GM18511 (cell line): ENCODE measurements around the gene GPR156.
"Not testable (repeated sequence)": the region's sequence is repeated elsewhere in the genome, so short reads cannot be mapped to it uniquely, and the experiment has no call there.

ENCODE experiments used
- ATAC-seq: cut with Tn5 transposase; IDR thresholded peaks from one replicate; pipeline ENCODE4 v1.9.1; 2021; ENCODE audit warnings: mild to moderate bottlenecking, moderate library complexity; ENCODE audit not compliant: unreplicated experiment

Gene GPR156

DNA sequence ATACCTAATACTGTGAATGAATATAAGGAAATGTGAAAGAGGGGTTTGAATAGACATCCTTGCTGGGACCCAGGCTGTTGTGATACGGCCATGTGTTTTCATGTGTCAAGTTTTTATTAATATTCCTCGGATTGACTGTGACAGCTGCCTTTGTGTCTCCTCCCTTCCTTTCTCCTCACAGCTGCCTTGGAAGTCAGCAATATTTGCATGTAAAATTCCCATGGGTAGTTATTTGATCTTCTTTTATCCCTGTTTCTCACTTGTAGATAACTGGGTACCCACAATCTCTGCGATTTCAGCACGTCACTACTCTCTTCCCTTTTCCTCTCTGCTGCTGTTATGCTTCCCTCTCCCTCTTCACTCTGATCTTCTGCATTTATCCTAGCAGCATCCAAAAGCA lies 9.4 kb downstream of the GPR156 start:
- ATAC-seq: no peak

DNA sequence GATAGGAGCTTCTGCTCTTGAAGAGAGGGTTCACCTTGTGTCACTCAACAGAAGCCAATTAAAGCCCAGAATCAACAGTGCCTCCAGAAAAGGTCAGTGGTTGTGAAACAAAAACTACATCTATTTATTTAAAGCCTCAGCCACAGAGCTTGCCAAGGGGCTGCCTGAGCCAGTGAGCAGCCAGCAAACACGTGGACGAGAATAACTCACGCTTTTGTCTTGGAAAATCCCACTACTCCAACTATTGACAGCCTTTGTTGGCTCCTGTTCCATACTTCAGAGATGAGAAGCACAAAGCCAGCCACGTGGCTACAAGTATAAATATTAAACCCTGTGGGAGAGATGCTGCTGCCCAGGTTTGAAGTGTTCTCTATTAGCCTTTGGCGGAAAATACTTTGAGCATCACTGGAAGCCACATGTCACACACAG lies 10.3 kb downstream of the GPR156 start:
- no peak for ATAC-seq

DNA sequence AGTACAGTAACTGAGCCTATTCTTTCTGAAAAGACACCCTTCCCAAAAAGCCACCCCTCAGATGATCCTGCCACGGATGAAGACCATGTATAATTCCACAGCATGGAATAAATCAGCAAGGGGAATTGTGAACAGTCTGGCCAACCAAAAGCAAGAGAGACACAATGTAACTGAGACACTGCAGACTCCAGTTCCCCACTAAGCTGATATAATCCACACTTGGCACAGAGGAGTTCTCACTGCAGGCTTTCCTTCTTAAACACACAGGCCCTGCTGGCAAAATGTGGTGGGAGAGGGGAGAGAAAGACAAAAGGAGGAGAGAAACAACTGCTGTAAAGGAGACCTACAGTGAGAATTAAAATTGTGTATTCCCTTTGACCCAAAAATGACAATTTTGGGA lies 12.7 kb downstream of the GPR156 start:
- no peak for ATAC-seq

DNA sequence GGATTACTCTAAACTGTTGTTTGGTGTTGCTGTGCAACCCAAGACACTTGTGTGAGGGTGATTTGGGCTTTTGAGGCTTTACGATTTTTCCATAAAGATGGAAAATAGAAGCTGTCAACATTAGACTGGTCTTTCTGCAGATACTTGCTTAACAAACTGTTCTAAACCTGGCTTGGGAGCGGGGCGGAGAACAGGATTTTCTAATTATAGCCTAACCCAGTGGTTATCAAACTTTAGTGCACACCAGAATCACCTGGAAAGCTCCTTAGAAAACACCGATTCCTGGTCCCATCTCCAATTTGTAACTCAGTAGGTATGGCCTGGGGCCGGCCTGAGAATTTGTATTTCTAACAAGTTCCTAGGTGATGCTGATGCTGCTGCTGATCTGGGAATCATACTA lies 19.0 kb downstream of the GPR156 start:
- ATAC-seq: no peak

DNA sequence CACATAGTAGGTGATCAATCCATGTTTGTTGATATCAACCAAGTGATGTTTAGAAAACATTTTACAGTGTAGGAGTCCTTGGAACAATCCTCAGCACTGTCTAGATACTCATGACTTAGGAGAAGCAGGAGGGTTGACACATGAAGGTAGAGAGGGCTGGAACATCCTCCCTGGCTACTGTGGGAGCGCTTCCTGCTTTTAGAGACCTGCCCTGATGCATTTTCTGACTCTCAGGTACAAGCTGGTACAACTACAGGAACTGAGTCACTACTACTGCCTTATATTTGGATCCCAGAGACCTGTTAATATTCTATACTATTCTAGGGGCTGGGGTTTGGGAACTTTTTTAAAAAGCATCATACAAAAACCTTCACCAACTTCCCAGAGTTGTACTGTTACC lies 20.1 kb downstream of the GPR156 start:
- no peak for ATAC-seq

DNA sequence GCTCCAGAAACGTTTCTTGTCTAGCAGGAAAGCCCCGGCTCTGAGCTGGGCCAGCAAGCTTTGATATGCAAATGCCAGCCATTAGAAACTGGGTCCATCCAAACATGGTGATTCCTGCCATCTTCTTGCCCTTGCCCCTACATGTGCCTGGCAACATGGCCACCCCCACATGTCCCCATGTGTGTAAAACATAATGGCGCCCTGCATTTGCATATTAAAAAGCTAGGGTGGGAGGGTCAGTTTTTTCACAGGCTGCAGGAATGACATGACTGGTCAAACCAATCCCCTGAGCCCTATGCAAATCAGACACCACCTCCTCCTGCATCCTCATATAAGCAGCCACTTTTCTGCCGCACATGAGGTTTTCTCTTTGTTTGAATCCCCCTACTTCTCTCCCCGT lies 21.2 kb downstream of the GPR156 start:
- ATAC-seq: no peak

DNA sequence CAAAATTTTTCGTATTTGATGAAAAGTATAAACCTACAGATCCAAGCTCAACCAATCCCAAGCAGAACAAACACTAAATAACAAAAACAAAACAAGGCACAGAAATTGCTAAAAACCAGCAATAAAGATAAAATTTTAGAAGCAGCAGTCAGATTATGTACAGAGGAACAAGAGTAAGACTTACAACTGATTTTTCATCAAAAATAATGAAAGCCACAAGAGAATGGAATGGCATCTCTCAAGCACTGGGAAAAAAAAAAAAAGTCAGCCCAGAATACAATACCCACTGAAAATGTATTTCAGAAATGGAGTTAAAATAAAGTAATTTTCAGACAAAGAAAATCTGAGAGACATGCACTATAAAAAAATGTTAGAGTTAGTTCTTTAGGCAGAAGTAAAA lies 27.0 kb downstream of the GPR156 start:
- no peak for ATAC-seq

DNA sequence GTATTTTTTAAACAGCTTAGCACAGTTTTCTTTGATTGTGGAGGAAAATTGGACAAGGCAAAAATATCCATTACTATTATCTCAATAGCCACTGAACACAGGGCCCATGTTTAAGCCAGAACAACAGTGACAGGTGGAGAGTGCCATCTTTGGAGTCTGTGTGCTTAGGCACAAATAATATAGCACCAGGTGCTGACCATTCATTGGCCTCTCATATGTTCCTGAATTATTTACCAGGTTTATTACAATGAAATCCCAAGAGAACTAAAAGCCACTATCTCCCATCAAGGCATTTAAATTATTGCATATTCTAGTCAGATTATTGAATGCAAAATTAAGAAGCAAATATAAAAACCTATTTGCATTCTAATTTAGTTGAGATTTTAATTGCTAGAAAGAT lies 39.6 kb downstream of the GPR156 start:
- no peak for ATAC-seq

DNA sequence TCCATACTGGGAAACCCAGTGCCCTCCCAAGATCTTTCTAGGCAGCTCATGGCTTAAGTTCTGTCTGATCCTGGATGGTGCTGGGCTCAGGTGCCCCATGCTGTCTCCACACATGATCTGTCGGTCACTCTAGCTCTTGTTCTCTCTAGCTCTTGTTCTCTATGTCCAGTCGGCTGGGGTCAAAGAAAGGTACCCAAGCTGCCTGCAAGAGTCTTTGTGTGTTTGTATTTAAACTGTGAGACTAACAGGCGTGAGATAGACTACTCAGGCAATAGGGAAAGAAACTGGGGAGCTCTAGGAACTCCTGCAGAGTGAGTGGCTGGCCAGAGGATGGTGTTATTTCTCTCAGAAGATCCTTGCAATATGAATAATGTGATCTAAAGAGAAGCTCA lies 40.2 kb downstream of the GPR156 start:
- no peak for ATAC-seq

DNA sequence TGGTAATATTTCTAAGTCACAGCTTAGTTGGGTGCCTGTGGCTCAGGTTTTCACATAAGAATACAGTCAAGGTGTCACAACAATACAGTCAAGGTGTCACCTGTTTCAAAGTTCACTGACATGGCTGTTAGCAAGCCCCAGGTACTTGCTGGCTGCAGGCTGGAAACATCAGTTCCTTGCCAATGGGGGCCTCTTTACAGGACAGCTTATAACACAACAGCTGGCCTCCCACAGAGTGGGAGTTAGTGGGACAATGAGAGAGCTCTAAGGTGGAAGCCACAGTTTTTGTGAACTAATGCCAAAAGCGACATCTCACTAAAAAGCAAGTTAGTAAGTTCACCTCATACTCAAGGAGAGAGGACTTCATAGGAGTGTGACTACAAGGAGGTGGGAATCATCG lies 45.4 kb downstream of the GPR156 start:
- ATAC-seq: no peak

DNA sequence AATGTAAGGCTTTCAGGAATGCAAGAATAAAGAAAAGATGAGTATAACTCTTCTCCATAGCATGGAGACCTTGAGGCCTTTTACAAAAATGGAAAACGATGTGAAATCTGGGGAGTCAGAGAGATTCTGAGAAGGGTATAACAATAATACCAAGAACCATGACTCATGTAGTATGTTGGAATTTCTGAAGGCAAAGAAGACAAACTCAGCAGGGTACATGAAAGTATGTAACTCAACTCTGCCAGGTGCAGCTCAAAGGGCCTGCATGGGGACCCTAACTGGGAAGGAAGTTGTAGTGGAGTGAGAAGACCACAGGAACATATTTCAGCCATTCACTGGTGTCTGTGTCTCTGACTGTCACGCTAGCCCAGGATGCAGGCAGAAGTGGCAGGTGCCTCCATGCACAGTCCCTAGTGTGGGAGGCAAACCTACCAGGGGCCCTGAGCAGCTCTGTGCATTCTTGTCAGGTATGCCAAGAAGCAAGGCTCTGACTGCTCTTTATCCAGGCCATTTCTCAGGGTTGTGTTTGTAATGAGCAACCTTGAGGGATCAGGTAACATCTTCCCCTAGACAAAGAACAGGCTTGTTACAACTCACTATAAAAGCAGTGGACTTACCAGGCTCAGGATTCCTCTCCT lies 57.2 kb downstream of the GPR156 start:
- ATAC-seq: no peak

DNA sequence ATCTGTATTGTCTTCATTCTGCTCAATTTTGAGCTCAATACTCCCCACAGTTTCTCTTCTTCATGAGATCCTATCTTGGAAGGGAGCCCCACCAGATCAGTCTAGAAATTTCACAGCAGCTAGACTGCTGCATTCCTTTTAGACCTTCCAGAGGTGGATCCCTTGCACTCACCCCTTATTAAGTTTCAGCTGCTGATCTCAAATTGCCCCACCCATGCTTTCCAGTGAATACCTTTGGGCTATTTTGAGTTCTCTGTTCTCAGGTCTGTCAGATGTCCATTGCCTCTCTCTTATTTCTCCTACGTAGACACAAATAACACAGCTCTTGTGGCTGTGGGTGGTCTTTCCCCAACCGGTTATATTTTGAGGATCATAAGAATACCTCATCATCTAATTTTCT lies 60.8 kb downstream of the GPR156 start:
- no peak for ATAC-seq

DNA sequence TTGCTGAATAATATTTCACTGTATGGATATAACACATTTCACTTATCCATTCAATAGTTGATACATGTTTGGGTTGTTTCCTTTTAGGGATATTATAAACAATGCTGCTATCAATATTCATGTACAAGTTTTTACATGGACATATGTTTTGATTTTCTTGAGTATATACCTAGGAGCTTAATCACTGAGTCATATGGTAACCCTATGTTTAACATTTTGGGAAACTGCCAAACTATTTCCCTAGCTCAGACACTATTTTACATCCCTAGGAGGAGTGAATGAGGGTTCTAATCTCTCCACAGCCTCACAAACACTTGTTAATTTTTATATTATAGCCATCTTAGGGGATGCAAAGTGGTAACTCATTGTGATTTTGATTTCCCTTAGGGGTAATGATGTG lies 66.0 kb downstream of the GPR156 start:
- no peak for ATAC-seq

DNA sequence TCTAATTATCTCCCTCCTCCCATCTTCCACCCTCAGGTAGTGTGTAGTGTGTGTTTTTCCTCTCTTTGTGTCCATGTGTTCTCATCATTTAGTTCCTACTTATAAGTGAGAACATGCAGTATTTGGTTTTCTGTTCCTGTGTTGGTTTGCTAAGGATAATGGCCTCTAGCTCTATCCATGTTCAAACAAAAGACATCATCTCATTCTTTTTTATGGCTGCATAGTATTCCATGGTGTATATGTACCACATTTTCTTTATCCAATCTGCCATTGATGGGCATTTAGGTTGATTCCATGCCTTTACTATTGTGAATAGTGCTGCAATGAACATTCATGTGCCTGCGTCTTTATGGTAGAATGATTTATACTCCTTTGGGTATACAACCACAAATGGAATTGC lies 68.4 kb downstream of the GPR156 start:
- not testable (repeated sequence) for ATAC-seq

DNA sequence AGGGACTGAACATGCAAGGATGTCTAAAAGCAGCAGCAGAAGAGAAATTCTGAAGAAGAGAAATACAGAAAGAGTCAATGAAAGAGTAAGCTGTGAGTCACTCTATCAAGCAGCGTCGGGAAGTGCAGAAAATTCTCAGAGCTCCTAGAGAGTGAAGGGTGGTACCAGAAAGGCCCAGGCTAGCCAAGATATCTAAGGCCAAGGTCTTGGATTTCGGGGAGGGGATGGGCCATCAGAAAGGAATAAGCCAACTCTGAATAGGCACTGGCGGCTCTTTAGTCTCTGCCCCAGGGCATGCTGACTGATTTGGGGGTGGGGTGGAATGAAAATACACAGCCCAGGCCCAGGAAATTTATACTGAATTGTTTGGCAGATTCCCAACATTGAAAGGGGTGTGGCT lies 70.8 kb downstream of the GPR156 start:
- no peak for ATAC-seq

DNA sequence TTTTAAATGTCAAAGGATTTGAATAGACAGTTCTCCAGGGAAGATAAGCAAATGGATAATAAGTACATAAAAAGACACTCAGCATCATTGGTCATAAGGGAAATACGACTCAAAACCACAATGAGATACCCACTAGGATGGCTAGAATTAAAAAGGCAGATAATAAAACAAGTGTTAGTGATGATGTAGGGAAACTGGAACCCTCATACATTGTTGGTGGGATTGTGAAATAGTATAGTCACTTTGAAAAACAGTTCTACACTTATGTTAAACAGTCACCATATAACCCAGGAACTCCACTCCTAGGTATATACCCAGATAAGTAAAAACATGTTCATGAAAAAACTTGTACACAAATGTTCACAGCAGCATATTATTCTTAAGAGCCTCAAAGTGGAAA lies 72.5 kb downstream of the GPR156 start:
- no peak for ATAC-seq

DNA sequence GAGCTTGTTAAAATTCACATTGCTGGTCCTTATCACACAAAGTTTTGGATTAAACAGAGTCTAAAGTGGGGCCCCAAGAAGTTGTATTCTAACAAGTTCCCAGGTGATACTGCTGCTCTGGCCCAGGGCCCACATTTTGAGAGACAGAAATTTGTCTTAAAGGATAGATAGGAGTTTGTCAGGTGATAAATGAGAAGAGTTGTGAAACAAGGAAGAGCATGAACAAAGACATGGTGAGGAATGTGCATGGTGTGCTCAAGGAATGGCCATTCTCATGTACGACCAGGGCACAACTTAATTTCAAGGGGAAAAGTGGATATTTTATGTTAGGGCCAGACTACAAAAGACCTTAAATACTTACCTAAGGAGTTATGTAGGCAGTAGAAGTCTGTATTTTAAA lies 75.6 kb downstream of the GPR156 start:
- no peak for ATAC-seq

DNA sequence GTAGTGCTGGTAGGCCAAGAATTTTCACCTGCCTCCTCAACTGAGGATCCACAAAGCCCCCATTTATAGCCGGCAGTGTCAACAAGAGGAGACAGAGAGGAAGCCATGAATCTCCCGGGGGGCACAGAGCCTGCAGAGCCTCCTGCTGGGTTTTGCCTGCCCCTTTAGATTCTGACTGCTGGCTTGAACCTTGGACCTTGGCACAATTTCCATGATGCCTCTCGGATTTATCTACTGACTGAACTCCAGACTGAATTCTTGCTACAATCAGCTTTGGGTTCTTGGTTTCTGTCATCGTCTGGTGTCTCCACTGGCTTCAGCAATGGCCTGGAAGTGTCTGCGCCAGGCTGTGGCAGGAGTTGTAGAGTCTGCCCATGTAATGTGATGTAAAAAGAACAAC lies 80.7 kb downstream of the GPR156 start:
- no peak for ATAC-seq

DNA sequence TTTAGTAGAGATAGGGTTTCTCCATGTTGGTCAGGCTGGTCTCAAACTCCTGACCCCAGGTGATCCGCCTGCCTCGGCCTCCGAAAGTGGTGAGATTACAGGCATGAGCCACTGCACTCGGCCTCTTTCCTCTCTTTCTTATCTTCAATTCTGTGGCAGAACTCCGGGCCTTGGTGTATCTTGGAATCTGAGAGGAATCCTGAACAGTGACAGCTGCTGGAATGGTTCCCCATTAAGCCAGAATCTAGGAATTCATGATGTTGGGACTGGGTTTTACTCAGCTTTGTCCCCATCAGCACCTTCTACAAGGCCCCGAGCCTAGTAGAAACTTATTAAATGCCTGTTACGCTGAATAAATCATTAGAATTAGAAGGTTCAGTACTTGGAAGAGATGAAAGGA lies 81.4 kb downstream of the GPR156 start:
- ATAC-seq: no peak

DNA sequence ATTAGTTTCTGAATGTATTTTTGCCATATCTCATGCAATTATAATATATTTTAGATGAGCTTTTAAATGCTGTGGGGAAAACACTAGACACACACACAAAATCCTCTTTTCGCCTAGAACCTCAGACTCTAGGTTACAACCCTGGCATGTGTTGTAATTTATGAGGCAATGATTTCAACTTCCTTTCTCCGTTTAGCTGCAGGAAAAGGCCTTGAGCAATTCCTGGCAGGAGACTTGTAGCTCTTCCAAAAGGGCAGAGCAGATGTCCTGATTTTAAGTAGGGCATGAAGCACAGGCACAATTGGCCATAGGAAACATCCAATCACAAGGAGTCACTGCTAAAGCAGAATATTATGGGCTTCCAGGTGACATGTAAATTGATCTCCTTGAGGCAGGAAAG lies 82.0 kb downstream of the GPR156 start:
- ATAC-seq: no peak

DNA sequence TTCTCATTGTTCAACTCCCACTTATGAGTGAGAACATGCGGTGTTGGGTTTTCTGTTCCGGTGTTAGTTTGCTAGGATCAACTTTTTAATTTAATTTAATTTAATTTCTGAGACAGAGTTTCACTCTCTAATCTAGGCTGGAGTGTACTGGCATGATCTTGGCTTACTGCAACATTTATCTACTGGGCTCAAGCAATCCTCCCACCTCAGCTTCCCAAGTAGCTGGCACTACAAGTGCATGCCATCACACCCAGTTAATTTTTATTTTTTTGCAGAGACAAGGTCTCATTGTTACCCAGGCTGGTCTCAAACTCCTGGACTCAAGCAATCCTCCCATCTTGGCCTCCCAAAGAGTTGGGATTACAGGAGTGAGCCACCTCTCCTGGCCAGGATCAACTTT lies 82.7 kb downstream of the GPR156 start:
- no peak for ATAC-seq

DNA sequence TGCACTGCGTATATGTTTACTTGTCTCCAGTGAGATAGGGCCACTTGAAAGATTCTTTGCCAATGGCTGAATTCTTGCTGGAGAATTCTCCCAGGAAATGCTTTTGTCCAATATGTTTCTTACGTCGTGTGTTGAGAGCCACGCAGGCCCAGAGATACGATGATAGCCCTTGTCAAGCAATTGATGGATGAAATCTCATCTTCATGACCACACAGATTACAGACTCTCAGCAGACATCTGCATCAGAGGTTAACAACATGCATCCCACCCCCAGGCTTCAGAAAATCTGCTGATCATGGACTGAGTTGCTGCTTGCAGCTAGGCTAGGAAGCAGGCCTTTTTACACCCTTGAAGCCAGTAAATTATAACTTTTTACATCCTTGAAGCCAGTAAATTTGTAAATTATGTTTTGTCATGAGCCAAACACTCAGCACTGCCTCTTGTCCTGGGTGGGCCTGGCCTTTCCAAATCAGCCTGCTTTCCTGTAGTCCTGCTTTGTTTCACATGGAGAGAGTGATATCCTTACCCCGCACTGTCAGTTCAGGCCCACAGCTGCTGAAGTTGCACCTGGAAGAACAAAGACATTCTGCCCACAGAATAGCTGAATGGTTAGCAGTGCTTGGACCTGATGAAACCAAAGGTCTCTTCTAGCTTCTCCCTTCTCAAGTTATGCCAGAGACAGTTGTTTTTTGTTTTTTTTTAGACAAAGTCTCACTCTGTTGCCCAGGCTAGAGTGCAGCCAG lies 84.4 kb downstream of the GPR156 start:
- no peak for ATAC-seq

DNA sequence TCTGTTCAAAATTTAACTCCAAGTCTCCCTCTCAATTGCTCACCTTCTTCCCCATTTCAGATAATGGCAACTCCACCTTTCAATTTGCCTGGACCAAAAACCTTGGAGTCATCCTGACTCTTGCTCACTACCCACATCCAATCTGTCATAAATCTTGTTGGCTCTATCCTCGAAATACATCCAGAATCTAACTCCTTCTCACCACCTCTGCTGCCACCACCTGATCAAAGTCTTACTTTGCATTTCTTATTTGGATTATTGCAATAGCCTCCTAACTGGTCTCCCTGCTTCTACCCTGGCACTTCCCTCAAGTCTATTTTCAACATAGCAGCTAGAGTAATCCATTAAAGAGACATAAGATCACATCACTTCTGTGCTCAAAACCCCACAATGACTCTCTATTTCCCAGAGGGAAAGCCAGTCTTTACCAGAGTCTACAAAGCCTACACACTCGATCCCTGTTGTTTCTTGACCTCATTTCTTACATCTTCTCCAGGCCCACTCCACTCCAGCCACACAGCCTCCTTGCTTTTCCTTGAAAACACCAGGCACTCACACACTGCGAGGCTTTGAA lies 86.6 kb downstream of the GPR156 start:
- ATAC-seq: peak; percentile 51
